ENCODE data around the gene TENT4B.
"Not testable (repeated sequence)": the region's sequence is repeated elsewhere in the genome, so short reads cannot be mapped to it uniquely, and the experiment has no call there.

TENT4B gene

GRCh38 chr16:50229149-50229726 lies 76.1 kb downstream of the TENT4B start:
- no peak for DNase-seq (ENCODE audit: low spot score)

GRCh38 chr16:50234771-50235556 lies 81.9 kb downstream of the TENT4B start:
- no peak for DNase-seq (ENCODE audit: low spot score)

GRCh38 chr16:50235581-50235980 lies 82.5 kb downstream of the TENT4B start:
- no peak for DNase-seq (ENCODE audit: low spot score)

GRCh38 chr16:50238314-50238713 lies 85.2 kb downstream of the TENT4B start:
- DNase-seq (ENCODE audit: low spot score) = no peak

- no peak for DNase-seq (ENCODE audit: low spot score)
Observed at GRCh38 chr16:50238868-50239301, 85.8 kb downstream of the TENT4B start.

GRCh38 chr16:50243024-50243423 lies 89.9 kb downstream of the TENT4B start:
- not testable (repeated sequence) for DNase-seq (ENCODE audit: low spot score)

GRCh38 chr16:50244140-50244503 lies 91.0 kb downstream of the TENT4B start:
- DNase-seq (ENCODE audit: low spot score) = no peak

GRCh38 chr16:50244504-50245416 lies 91.7 kb downstream of the TENT4B start:
- peak; percentile 46 for DNase-seq (ENCODE audit: low spot score)

GRCh38 chr16:50245417-50246298 lies 92.6 kb downstream of the TENT4B start:
- DNase-seq (ENCODE audit: low spot score) = peak; percentile 48

GRCh38 chr16:50246299-50247122 lies 93.4 kb downstream of the TENT4B start:
- DNase-seq (ENCODE audit: low spot score) = peak; percentile 59

- DNase-seq (ENCODE audit: low spot score) = no peak
Observed at GRCh38 chr16:50247123-50247905, 94.2 kb downstream of the TENT4B start.

GRCh38 chr16:50247906-50248608 lies 95.0 kb downstream of the TENT4B start:
- no peak for DNase-seq (ENCODE audit: low spot score)

GRCh38 chr16:50248845-50249244 lies 95.7 kb downstream of the TENT4B start:
- no peak for DNase-seq (ENCODE audit: low spot score)

GRCh38 chr16:50251375-50252081 lies 98.4 kb downstream of the TENT4B start:
- DNase-seq (ENCODE audit: low spot score) = no peak

- no peak for DNase-seq (ENCODE audit: low spot score)
Observed at GRCh38 chr16:50252082-50252611, 99.0 kb downstream of the TENT4B start.

GRCh38 chr16:50252874-50253513 lies 99.9 kb downstream of the TENT4B start:
- DNase-seq (ENCODE audit: low spot score) = no peak

GRCh38 chr16:50253514-50253910 lies 100.4 kb downstream of the TENT4B start:
- DNase-seq (ENCODE audit: low spot score) = no peak

Data from SK-N-DZ (cell line).